H1 (cell line): ENCODE results near the gene AMN. TPM values are rescaled to one million over a fixed set of nuclear protein-coding genes. Genes with fewer than 3 reads are reported as not detected.

Experiments
- CTCF ChIA-PET: fragments of 300-600 bp; sonication (Branson Sonifier 250); formaldehyde crosslinking; loops from one replicate; lab custom pipeline; 2021; ENCODE audit not compliant: partially characterized antibody; lab: Charles Lee
- POLR2A ChIA-PET: fragments of 300-600 bp; sonication (Branson Sonifier 250); formaldehyde crosslinking; loops from one replicate; lab custom pipeline; 2021; ENCODE audit warnings: inconsistent platforms; ENCODE audit not compliant: partially characterized antibody; lab: Charles Lee
- DNase-seq, 2 experiments: peaks; one replicate each; pipeline versions ENCODE4 v3.0.0 to v3.0.0-alpha.2; 2010 to 2022; ENCODE audit warnings: low spot score in 2 of 2, low read depth in 1 of 2, mixed read lengths in 1 of 2
- FAIRE-seq: peaks from 2 replicates; lab custom pipeline; 2011; peaks lifted over from hg19 to GRCh38; lab: Jason Lieb, UNC
- H2AFZ ChIP-seq: 2 replicates; pipeline ENCODE4 v1.8.1; 2012; ENCODE audit warnings: low read length, inconsistent platforms
- H2AK5ac ChIP-seq: 2 replicates; pipeline ENCODE4 v1.6.1; 2013; ENCODE audit warnings: low read depth, low read length
- H2BK120ac ChIP-seq: replicated peaks from 2 replicates; pipeline ENCODE3; 2013; ENCODE audit warnings: low read depth, low read length, inconsistent platforms
- H2BK12ac ChIP-seq: 2 replicates; pipeline ENCODE4 v1.6.1; 2013; ENCODE audit warnings: low read depth, low read length
- H2BK15ac ChIP-seq: 2 replicates; pipeline ENCODE4 v1.6.1; 2013; ENCODE audit warnings: low read length
- H2BK20ac ChIP-seq: 2 replicates; pipeline ENCODE4 v1.6.1; 2013; ENCODE audit warnings: low read length
- H2BK5ac ChIP-seq: 2 replicates; pipeline ENCODE4 v1.6.1; 2013; ENCODE audit warnings: low read depth, low read length
- H3K14ac ChIP-seq: 2 replicates; pipeline ENCODE4 v1.6.1; 2013; ENCODE audit warnings: inconsistent platforms; ENCODE audit not compliant: insufficient read length
- H3K18ac ChIP-seq: 2 replicates; pipeline ENCODE4 v1.6.1; 2013; ENCODE audit warnings: low read length; ENCODE audit errors: extremely low read depth
- H3K23ac ChIP-seq: 2 replicates; pipeline ENCODE4 v1.6.1; 2013; ENCODE audit warnings: inconsistent platforms; ENCODE audit not compliant: insufficient read length
- H3K23me2 ChIP-seq: 2 replicates; pipeline ENCODE4 v1.6.1; 2013; ENCODE audit warnings: low read depth, low read length
- H3K27ac ChIP-seq: 2 replicates; pipeline ENCODE4 v1.6.1; 2011; ENCODE audit warnings: low read depth, low read length, inconsistent platforms
- H3K27me3 ChIP-seq, 4 experiments: replicated peaks in 1 of 4; 1 replicate in 1 of 4; 2 replicates in 3 of 4; pipeline versions ENCODE4 v1.6.1 to v1.8.1; 2011 to 2013; ENCODE audit warnings: low read length in 3 of 4, mild to moderate bottlenecking in 3 of 4, inconsistent platforms in 2 of 4, mixed read lengths in 2 of 4, moderate library complexity in 1 of 4; ENCODE audit not compliant: control insufficient read depth in 3 of 4, insufficient read depth in 3 of 4; ENCODE audit errors: extremely low read depth in 1 of 4
- H3K36me3 ChIP-seq, 4 experiments: 2 replicates each; pipeline versions ENCODE4 v1.6.1 to v1.8.1; 2011 to 2013; ENCODE audit warnings: mild to moderate bottlenecking in 4 of 4, low read length in 3 of 4, moderate library complexity in 2 of 4, control low read depth in 1 of 4, inconsistent platforms in 1 of 4; ENCODE audit not compliant: insufficient read depth in 4 of 4, control insufficient read depth in 2 of 4
- H3K4ac ChIP-seq: replicated peaks from 2 replicates; pipeline ENCODE3; 2013; ENCODE audit warnings: low read length, low read depth, mixed read lengths, inconsistent platforms; ENCODE audit not compliant: insufficient read length
- H3K4me1 ChIP-seq, 4 experiments: replicated peaks in 1 of 4; 1 replicate in 1 of 4; 2 replicates in 3 of 4; pipeline versions ENCODE4 v1.6.1 to v1.8.1; 2011 to 2013; ENCODE audit warnings: low read length in 3 of 4, inconsistent platforms in 2 of 4, mixed read lengths in 1 of 4; ENCODE audit not compliant: insufficient read depth in 4 of 4, control insufficient read depth in 3 of 4
- H3K4me2 ChIP-seq, 2 experiments: 2 replicates each; pipeline versions ENCODE4 v1.6.1 to v1.8.1; 2011 to 2013; ENCODE audit warnings: low read depth in 2 of 2, low read length in 2 of 2, control low read depth in 1 of 2, inconsistent platforms in 1 of 2, mild to moderate bottlenecking in 1 of 2; ENCODE audit not compliant: insufficient read depth in 1 of 2
- H3K4me3 ChIP-seq, 4 experiments: fragments of 200-600, 300-600 bp in 1 of 4; sonication (generic), shearing (Covaris generic), sonication (Bioruptor Twin) in 1 of 4; 2 replicates each; pipeline versions ENCODE4 v1.5.1 to v1.8.1; 2011 to 2016; ENCODE audit warnings: low read length in 4 of 4, low read depth in 3 of 4, control low read depth in 2 of 4, inconsistent platforms in 2 of 4, mild to moderate bottlenecking in 2 of 4, mixed read lengths in 1 of 4, moderate library complexity in 1 of 4; ENCODE audit not compliant: insufficient read depth in 2 of 4; ENCODE audit errors: extremely low read depth in 1 of 4
- H3K56ac ChIP-seq: replicated peaks from 2 replicates; pipeline ENCODE3; 2013; ENCODE audit warnings: low read depth, mild to moderate bottlenecking, mixed read lengths, low read length, inconsistent platforms; ENCODE audit not compliant: insufficient read length
- H3K79me1 ChIP-seq: 2 replicates; pipeline ENCODE4 v1.6.1; 2013; ENCODE audit warnings: low read depth, low read length, control low read depth
- H3K79me2 ChIP-seq, 2 experiments: 2 replicates each; pipeline versions ENCODE4 v1.6.1 to v1.8.1; 2012 to 2013; ENCODE audit warnings: low read length in 2 of 2, mild to moderate bottlenecking in 2 of 2, inconsistent platforms in 1 of 2; ENCODE audit not compliant: insufficient read depth in 2 of 2, control insufficient read depth in 1 of 2
- H3K9ac ChIP-seq, 4 experiments: replicated peaks in 1 of 4; 1 replicate in 1 of 4; 2 replicates in 3 of 4; pipeline versions ENCODE4 v1.6.1 to v1.8.1; 2011 to 2013; ENCODE audit warnings: low read depth in 3 of 4, low read length in 3 of 4, control low read depth in 2 of 4, mild to moderate bottlenecking in 2 of 4, moderate library complexity in 2 of 4, inconsistent platforms in 1 of 4; ENCODE audit errors: extremely low read depth in 1 of 4
- H3K9me3 ChIP-seq, 2 experiments: 2 replicates each; pipeline versions ENCODE4 v1.6.1 to v1.8.1; 2012 to 2013; ENCODE audit warnings: mild to moderate bottlenecking in 2 of 2, moderate library complexity in 2 of 2, control low read depth in 1 of 2, inconsistent platforms in 1 of 2, low read depth in 1 of 2, low read length in 1 of 2, mixed read lengths in 1 of 2; ENCODE audit not compliant: insufficient read depth in 2 of 2
- H4K20me1 ChIP-seq, 2 experiments: replicated peaks in 1 of 2; 2 replicates each; pipeline versions ENCODE3 to v1.8.1; 2011 to 2013; ENCODE audit warnings: inconsistent platforms in 2 of 2, low read length in 2 of 2, mild to moderate bottlenecking in 1 of 2; ENCODE audit not compliant: insufficient read depth in 2 of 2, control insufficient read depth in 1 of 2
- H4K5ac ChIP-seq: 2 replicates; pipeline ENCODE4 v1.6.1; 2013; ENCODE audit warnings: low read length, low read depth, mixed read lengths, inconsistent platforms; ENCODE audit not compliant: insufficient read length
- H4K8ac ChIP-seq: 2 replicates; pipeline ENCODE4 v1.8.0; 2013; ENCODE audit warnings: mild to moderate bottlenecking, moderate library complexity, low read length, inconsistent platforms; ENCODE audit not compliant: insufficient read depth; ENCODE audit errors: extremely low read depth
- H4K91ac ChIP-seq: replicated peaks from 2 replicates; pipeline ENCODE3; 2013; ENCODE audit warnings: low read length, mixed read lengths, inconsistent platforms; ENCODE audit not compliant: insufficient read length
- WGBS, 2 experiments: shearing (Covaris generic) in 1 of 2; methylation state at CpG; one replicate each; pipeline versions ENCODE4 v1.1.6 to v1.1.7; 2013 to 2015; ENCODE audit warnings: low lambda C conversion rate in 2 of 2, mixed read lengths in 2 of 2, inconsistent platforms in 1 of 2, low coverage in 1 of 2, missing lambda C conversion rate in 1 of 2; ENCODE audit not compliant: insufficient replicate concordance in 2 of 2, insufficient coverage in 1 of 2, insufficient read length in 1 of 2; ENCODE audit errors: extremely low coverage in 1 of 2, missing lambda C conversion rate in 1 of 2; 5-methylcytosine and 5-hydroxymethylcytosine counted together
- polyA plus RNA-seq, 7 experiments: library from polyadenylated mRNA; depleted of rRNA in 3 of 7; stranded (reverse) in 5 of 7; unstranded in 2 of 7; fragments of >200 nt in 5 of 7; fragments of 200-250 nt in 2 of 7; gene quantifications; 1 replicate in 5 of 7; 2 replicates in 1 of 7; 4 replicates in 1 of 7; pipeline versions ENCODE4 v1.2.1 to v1.2.3, GENCODE V29; 2011 to 2013; ENCODE audit warnings: missing spikeins in 2 of 7, mixed read lengths in 2 of 7
- total RNA-seq: library from RNA; stranded (reverse); fragmentation: NEBNext Ultra II Directional; extraction: Animal tissue kit (Norgen Biotek cat#: 25700); gene quantifications from 2 replicates; pipeline ENCODE4 v1.2.1, GENCODE V29; 2021

The AMN gene
- total and polyA plus RNA-seq, 2 of the 8 experiments (the other 6 are each of a cell fraction or from before 2014, with no cell fraction given): 0.77 to 1.5 TPM

GRCh38 chr14:102969060-102969791 lies 46.8 kb downstream of the AMN start:
- Histone ChIP-seq H3K4me1 (no peaks in the 10 kb centered on the region), H3K4me3 (no peak overlapping the region), H3K27me3 (no peaks in the 10 kb centered on the region), H4K91ac (no peak overlapping the region), H3K79me1 (no peaks in the 10 kb centered on the region), H3K4ac (no peak overlapping the region), H2BK120ac (no peak overlapping the region), H3K9ac (no peak overlapping the region), H3K9me3 (no peaks in the 10 kb centered on the region), H2AK5ac (no peak overlapping the region), H2BK15ac (no peak overlapping the region), H4K5ac (no peak overlapping the region), H2BK12ac (no peak overlapping the region), H3K79me2 (no peaks in the 10 kb centered on the region), H2BK5ac (no peak overlapping the region; the same call in 1 of the 2 replicates), H3K56ac (no peak overlapping the region), H3K27ac (no peak overlapping the region), H2AFZ (no peak overlapping the region), H2BK20ac (no peak overlapping the region), H3K14ac (no peak overlapping the region), H3K18ac (no peak overlapping the region), H3K23me2 (no peaks in the 10 kb centered on the region), H4K8ac (no peak overlapping the region), H3K23ac (no peak overlapping the region), H3K4me2 (no peak overlapping the region), H3K36me3 (peaks cover 13 to 78% (median 46%) of the 10 kb centered on the region in 4 experiments), H4K20me1 (peaks cover 0 to 11% of the 10 kb centered on the region in 2 experiments)
- 96% methylated on average over 24 of the region's 26 CpGs; no CpG with 5 or more reads in 1 of the 2 experiments for WGBS, 2 experiments
- no peak for DNase-seq
- ChIA-PET POLR2A (no interaction called here), CTCF (interaction anchor here (0.6 to 1.2 kb wide), 2 partner anchors 92 to 161 kb away, joined by 3 read pairs; no protein-coding TSS in a partner anchor)
- no peak for FAIRE-seq
